RWPE2 (cell line): ENCODE data around the gene MESD.

Source experiments
- ATAC-seq: fragments of 200-7000 bp; cut with Tn5 transposase; 3 replicates; pipeline ENCODE4 v1.9.1; 2021; ENCODE audit warnings: low read depth
- DNase-seq: peaks from one replicate; pipeline ENCODE4 v3.0.0-alpha.2; 2020; ENCODE audit warnings: low spot score
- H3K27ac ChIP-seq: fragments of 450-650 bp; 2 replicates; pipeline ENCODE4 v1.5.1; 2017; ENCODE audit warnings: mild to moderate bottlenecking; ENCODE audit not compliant: poor library complexity, severe bottlenecking
- H3K27me3 ChIP-seq: fragments of 250-450 bp; sonication (Bioruptor Pico); 2 replicates; pipeline ENCODE4 v1.5.1; 2021; ENCODE audit warnings: mild to moderate bottlenecking, moderate library complexity; ENCODE audit not compliant: insufficient read depth, poor library complexity, severe bottlenecking
- H3K36me3 ChIP-seq: fragments of 250-450 bp; sonication (Bioruptor Pico); 2 replicates; pipeline ENCODE4 v1.5.1; 2020; ENCODE audit warnings: low read depth, mild to moderate bottlenecking, moderate library complexity
- H3K4me1 ChIP-seq: fragments of 250-450 bp; sonication (Bioruptor Pico); 2 replicates; pipeline ENCODE4 v1.5.1; 2021; ENCODE audit warnings: mild to moderate bottlenecking, moderate library complexity; ENCODE audit not compliant: insufficient read depth, poor library complexity, severe bottlenecking
- H3K4me3 ChIP-seq: fragments of 250-450 bp; sonication (Bioruptor Pico); 2 replicates; pipeline ENCODE4 v1.5.1; 2021; ENCODE audit warnings: mild to moderate bottlenecking, moderate library complexity; ENCODE audit not compliant: severe bottlenecking
- H3K9me3 ChIP-seq: fragments of 250-450 bp; sonication (Bioruptor Pico); 2 replicates; pipeline ENCODE4 v1.5.1; 2021; ENCODE audit warnings: mild to moderate bottlenecking, moderate library complexity; ENCODE audit not compliant: severe bottlenecking
- CTCF ChIP-seq: fragments of 450-650 bp; IDR thresholded peaks from one replicate; pipeline ENCODE4 v1.5.1; 2017; ENCODE audit warnings: mild to moderate bottlenecking, moderate library complexity; ENCODE audit not compliant: poor library complexity, severe bottlenecking

Gene MESD

DNA sequence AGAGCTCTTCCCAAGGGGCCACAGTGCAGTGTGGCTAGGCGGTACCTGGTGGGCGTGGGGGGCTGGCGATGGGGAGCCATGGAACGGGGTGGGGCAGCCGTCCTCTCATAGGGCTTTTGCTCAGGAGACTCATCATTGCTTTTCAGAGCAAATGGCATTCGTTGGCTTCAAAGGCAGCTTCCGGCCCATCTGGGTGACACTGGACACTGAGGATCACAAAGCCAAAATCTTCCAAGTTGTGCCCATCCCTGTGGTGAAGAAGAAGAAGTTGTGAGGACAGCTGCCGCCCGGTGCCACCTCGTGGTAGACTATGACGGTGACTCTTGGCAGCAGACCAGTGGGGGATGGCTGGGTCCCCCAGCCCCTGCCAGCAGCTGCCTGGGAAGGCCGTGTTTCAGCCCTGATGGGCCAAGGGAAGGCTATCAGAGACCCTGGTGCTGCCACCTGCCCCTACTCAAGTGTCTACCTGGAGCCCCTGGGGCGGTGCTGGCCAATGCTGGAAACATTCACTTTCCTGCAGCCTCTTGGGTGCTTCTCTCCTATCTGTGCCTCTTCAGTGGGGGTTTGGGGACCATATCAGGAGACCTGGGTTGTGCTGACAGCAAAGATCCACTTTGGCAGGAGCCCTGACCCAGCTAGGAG, 40.8 kb downstream of the MESD start:
- Histone ChIP-seq H3K4me3 (no peak overlapping the region), H3K4me1 (peaks cover 2% of the 10 kb centered on the region), H3K9me3 (no peaks in the 10 kb centered on the region), H3K36me3 (peaks cover 11% of the 10 kb centered on the region), H3K27ac (no peak overlapping the region), H3K27me3 (no peaks in the 10 kb centered on the region)
- no peak for ATAC-seq
- TF ChIP-seq CTCF = no peak
- peak; percentile 58 for DNase-seq

DNA sequence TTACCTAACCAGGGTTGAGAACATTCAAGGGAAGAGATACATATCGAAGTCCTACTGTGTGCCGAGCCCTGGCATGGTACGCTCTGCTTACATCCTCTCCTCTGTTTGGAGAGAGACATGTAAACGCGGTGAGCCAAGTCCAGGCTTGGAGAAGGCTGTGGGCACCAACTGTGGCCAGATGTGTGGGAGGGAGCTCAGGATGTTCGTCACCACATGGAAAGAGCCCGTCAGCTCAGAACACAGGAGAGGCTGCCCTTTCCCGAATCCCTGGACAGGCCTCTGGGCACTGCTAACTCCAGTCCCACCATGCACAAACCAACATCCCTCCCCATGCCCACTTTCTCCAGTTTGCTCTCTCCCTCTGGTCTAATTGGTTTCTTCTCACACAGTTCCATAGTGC, 43.0 kb downstream of the MESD start:
- Histone ChIP-seq H3K4me1 (no peaks in the 10 kb centered on the region), H3K9me3 (no peaks in the 10 kb centered on the region), H3K27me3 (no peaks in the 10 kb centered on the region), H3K36me3 (peaks cover 7% of the 10 kb centered on the region), H3K27ac (no peak overlapping the region), H3K4me3 (no peak overlapping the region)
- DNase-seq (peak; percentile 51), ATAC-seq (no peak)
- TF ChIP-seq CTCF = no peak

DNA sequence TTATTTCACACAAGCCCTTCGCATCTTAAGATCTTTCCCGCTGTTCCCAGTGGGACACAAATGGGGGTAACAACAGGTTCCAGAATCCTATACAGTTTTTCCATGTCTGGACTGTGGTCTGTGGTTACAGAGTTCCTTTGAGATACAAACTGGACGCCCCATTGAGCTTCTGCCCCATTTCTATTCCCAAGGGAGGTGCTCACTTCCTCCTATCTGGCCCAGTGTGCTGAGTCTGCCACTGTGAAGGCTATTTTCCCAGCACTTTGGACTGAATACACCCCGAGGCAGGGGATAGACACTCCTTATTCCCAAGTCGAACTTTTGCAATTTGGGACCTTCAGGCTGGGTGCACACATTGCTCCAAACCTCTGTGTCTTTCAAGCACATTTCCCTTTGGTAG, 44.0 kb downstream of the MESD start:
- ATAC-seq (no peak), DNase-seq (peak; percentile 10)
- H3K36me3 ChIP-seq = peaks cover 4% of the 10 kb centered on the region; the same call in 1 of the 2 replicates
- TF ChIP-seq CTCF = no peak
- H3K27me3 ChIP-seq = no peaks in the 10 kb centered on the region
- no peaks in the 10 kb centered on the region for H3K4me1 ChIP-seq
- H3K4me3 ChIP-seq = no peak overlapping the region
- no peak overlapping the region for H3K27ac ChIP-seq
- H3K9me3 ChIP-seq = no peaks in the 10 kb centered on the region

GRCh38 chr15:80944818-80945217, 44.8 kb downstream of the MESD start:
- Histone ChIP-seq H3K36me3 (peaks cover 4% of the 10 kb centered on the region; the same call in 1 of the 2 replicates), H3K27ac (no peak overlapping the region), H3K27me3 (no peaks in the 10 kb centered on the region), H3K4me3 (no peak overlapping the region), H3K4me1 (no peaks in the 10 kb centered on the region), H3K9me3 (no peaks in the 10 kb centered on the region)
- DNase-seq (peak; percentile 45), ATAC-seq (no peak)
- TF ChIP-seq CTCF = no peak
